Measurements from ENCODE around the gene ANGPTL2.

DNA sequence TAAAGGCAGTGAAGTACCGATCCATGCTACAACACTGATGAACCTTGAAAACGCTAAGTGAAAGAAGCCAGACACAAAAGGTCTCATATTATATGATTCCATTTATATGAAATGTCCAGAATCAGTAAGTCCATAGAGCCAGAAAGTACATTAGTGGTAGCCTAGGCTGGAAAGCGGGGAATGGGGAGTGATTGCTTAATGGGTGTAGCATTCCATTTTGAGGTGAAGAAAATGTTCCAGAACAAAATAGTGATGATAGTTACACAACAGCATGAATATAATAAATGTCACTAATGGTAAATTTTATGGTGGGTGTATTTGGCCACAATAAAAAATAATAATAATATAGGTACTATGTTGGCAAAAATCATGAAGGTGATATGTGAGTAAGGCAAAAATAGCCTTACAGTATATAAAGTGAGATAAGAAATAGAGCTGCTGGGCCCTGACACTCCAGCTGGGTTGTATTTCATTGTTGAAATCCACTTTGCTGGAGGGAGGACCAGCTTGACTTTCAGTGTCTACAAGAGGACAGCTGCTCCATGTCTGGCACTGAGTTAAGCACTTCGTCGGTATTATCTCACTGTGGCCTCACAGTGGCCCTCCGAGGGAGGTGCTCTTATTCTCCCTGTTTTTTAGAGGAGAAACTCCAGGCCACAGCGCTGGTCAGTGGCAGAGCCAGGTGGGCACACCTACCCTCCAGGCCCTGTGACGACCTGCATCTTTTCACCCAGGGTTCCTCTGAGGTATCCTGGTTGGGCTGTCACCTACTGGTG, 22.4 kb upstream of the ANGPTL2 start:
- TF ChIP-seq, protein P1, sequence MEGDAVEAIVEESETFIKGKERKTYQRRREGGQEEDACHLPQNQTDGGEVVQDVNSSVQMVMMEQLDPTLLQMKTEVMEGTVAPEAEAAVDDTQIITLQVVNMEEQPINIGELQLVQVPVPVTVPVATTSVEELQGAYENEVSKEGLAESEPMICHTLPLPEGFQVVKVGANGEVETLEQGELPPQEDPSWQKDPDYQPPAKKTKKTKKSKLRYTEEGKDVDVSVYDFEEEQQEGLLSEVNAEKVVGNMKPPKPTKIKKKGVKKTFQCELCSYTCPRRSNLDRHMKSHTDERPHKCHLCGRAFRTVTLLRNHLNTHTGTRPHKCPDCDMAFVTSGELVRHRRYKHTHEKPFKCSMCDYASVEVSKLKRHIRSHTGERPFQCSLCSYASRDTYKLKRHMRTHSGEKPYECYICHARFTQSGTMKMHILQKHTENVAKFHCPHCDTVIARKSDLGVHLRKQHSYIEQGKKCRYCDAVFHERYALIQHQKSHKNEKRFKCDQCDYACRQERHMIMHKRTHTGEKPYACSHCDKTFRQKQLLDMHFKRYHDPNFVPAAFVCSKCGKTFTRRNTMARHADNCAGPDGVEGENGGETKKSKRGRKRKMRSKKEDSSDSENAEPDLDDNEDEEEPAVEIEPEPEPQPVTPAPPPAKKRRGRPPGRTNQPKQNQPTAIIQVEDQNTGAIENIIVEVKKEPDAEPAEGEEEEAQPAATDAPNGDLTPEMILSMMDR (IDR thresholded peaks at IDR 0.05) = no peak
- TF ChIP-seq POLR2A (IDR thresholded peaks at IDR 0.05; ENCODE audit: low read depth) = no peak
- no peak for TF ChIP-seq EP300 (IDR thresholded peaks at IDR 0.05)

Data from esophagus muscularis mucosa (tissue), 4 donors.